UCSD-AML1 (cell line): ENCODE data around the gene DNMT3B.

Source experiments
- DNase-seq: peaks from one replicate; lab custom pipeline; 2025; ENCODE audit not compliant: unreplicated experiment; lab: John Stamatoyannopoulos, UW

Gene DNMT3B

GRCh38 chr20:32820698-32821377 lies 58.7 kb downstream of the DNMT3B start:
- DNase-seq, result no peak

- no peak for DNase-seq
These were observed 60.0 kb downstream of the DNMT3B start for GRCh38 chr20:32822225-32822624.

GRCh38 chr20:32823078-32823477 lies 60.9 kb downstream of the DNMT3B start:
- no peak for DNase-seq

- no peak for DNase-seq
These were observed 61.8 kb downstream of the DNMT3B start for GRCh38 chr20:32823737-32824588.

- DNase-seq, result no peak
These were observed 66.0 kb downstream of the DNMT3B start for GRCh38 chr20:32828029-32828680.

GRCh38 chr20:32829311-32830005 lies 67.3 kb downstream of the DNMT3B start:
- no peak for DNase-seq

- DNase-seq, result no peak
These were observed 68.3 kb downstream of the DNMT3B start for GRCh38 chr20:32830437-32830836.

- DNase-seq, result no peak
These were observed 69.8 kb downstream of the DNMT3B start for GRCh38 chr20:32831982-32832381.

GRCh38 chr20:32832664-32833063 lies 70.5 kb downstream of the DNMT3B start:
- DNase-seq, result no peak

- DNase-seq, result no peak
These were observed 72.8 kb downstream of the DNMT3B start for GRCh38 chr20:32834972-32835371.

GRCh38 chr20:32837157-32837556 lies 75.0 kb downstream of the DNMT3B start:
- DNase-seq, result no peak

- no peak for DNase-seq
These were observed 77.2 kb downstream of the DNMT3B start for GRCh38 chr20:32839227-32839981.

- no peak for DNase-seq
These were observed 77.7 kb downstream of the DNMT3B start for GRCh38 chr20:32839982-32840285.

- DNase-seq, result peak; percentile 17
These were observed 79.0 kb downstream of the DNMT3B start for GRCh38 chr20:32841174-32841573.

GRCh38 chr20:32841632-32842031 lies 79.4 kb downstream of the DNMT3B start:
- no peak for DNase-seq

GRCh38 chr20:32842688-32843524 lies 80.7 kb downstream of the DNMT3B start:
- DNase-seq, result no peak

GRCh38 chr20:32845786-32846185 lies 83.6 kb downstream of the DNMT3B start:
- DNase-seq, result no peak

- no peak for DNase-seq
These were observed 84.7 kb downstream of the DNMT3B start for GRCh38 chr20:32846852-32847251.

- no peak for DNase-seq
These were observed 85.8 kb downstream of the DNMT3B start for GRCh38 chr20:32847964-32848363.

GRCh38 chr20:32848846-32849245 lies 86.7 kb downstream of the DNMT3B start:
- no peak for DNase-seq
